ENCODE results near the gene CHCHD10. TPM values are rescaled to one million over a fixed set of nuclear protein-coding genes. Genes with fewer than 3 reads are reported as not detected.

The CHCHD10 gene
- total and polyA plus RNA-seq, 4 experiments from 2014 or later: 16.3 to 45.9 (median 38.9) TPM

DNA sequence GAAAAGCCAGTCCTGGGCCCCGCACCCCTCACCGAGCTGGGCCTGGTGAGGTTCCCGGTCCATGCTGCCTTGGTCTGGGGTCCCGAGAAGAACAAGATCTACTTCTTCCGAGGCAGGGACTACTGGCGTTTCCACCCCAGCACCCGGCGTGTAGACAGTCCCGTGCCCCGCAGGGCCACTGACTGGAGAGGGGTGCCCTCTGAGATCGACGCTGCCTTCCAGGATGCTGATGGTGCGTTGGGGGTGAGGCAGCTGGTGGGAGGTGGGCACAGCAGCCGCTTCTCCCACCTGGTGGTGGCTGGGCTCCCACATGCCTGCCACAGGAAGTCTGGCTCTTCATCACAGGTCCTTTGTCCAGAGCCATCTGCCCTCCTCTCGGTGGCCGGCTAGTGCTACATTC lies 14.5 kb upstream of the CHCHD10 start:
- Histone ChIP-seq H3K4me1 (ENCODE audit: insufficient read depth, low read length) (peaks cover 7% of the 10 kb centered on the region), H3K36me3 (ENCODE audit: insufficient read depth, low read length) (no peaks in the 10 kb centered on the region), H3K4me3 (ENCODE audit: low read length in 2 of 2) (no peak overlapping the region), H3K27me3 (ENCODE audit: insufficient read depth, low read length) (no peaks in the 10 kb centered on the region), H3K9me3 (ENCODE audit: control insufficient read depth in 1 of 2, low read length in 2 of 2) (no peaks in the 10 kb centered on the region), H3K27ac (ENCODE audit: low read depth, low read length) (no peak overlapping the region)
- peaks cover 4 to 16% (median 12%) of the 10 kb centered on the region in 4 donors for H3K4me1 Mint-ChIP-seq
- POLR2A ChIA-PET (ENCODE audit: partially characterized antibody): no interaction called here
- no peak for DNase-seq
- no peaks in the 10 kb centered on the region for H3K9me3 Mint-ChIP-seq
- no peak overlapping the region for H3K4me3 Mint-ChIP-seq
- CTCF ChIA-PET (ENCODE audit: partially characterized antibody): no interaction called here
- intact Hi-C loops (cut with micrococcal nuclease): no loop called here
- peaks cover 0 to under 1% of the 10 kb centered on the region in 2 donors for H3K36me3 Mint-ChIP-seq
- H3K27ac Mint-ChIP-seq: no peak overlapping the region
- H3K27me3 Mint-ChIP-seq: no peaks in the 10 kb centered on the region

DNA sequence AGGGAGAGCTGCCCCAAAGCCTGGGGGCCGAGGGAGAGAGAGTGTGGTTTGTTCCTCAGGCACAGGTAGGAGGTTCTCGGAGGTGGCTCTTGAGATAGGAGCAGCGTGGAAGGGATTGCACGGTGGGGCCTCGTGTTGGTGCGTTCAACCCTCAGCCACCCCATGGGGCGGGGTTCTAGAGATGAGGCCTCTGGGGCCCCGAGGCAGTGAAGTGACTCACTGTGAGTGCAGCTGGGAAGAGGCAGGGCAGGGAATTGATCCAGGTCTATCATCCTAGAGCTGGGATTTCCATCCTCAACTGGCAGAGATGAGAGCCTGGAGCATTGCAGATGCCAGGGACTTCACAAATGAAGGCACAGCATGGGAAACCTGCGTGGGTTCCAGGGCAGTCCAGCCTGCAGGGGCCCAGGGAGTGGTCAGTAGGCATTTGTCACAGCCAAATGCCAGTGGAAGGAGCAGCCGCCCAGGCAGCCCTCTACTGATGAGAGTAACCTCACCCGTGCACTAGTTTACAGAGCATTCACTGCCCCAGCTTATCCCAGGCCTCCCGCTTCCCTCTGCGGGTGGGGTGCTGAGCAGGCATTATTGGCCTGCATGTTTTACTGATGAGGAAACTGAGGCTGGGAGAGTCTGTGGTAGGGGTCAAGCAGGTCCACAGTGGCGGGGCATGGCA lies 13.9 kb upstream of the CHCHD10 start:
- Histone ChIP-seq H3K36me3 (ENCODE audit: insufficient read depth, low read length) (no peaks in the 10 kb centered on the region), H3K9me3 (ENCODE audit: control insufficient read depth in 1 of 2, low read length in 2 of 2) (no peaks in the 10 kb centered on the region), H3K27me3 (ENCODE audit: insufficient read depth, low read length) (no peaks in the 10 kb centered on the region), H3K27ac (ENCODE audit: low read depth, low read length) (no peak overlapping the region), H3K4me3 (ENCODE audit: low read length in 2 of 2) (no peak overlapping the region), H3K4me1 (ENCODE audit: insufficient read depth, low read length) (peaks cover 7% of the 10 kb centered on the region)
- ChIA-PET POLR2A (ENCODE audit: partially characterized antibody) (no interaction called here), CTCF (ENCODE audit: partially characterized antibody) (interaction anchor here (1.0 kb wide), 1 partner anchor 10 kb away, joined by 3 read pairs; no protein-coding TSS in a partner anchor)
- intact Hi-C loops (cut with micrococcal nuclease): no loop called here
- peaks cover 3 to 14% (median 11%) of the 10 kb centered on the region in 4 donors for H3K4me1 Mint-ChIP-seq
- no peak for DNase-seq
- H3K27me3 Mint-ChIP-seq: no peaks in the 10 kb centered on the region
- peak overlapping the region in 1 of 7 donors; percentile 4 for H3K27ac Mint-ChIP-seq
- no peaks in the 10 kb centered on the region for H3K9me3 Mint-ChIP-seq
- H3K36me3 Mint-ChIP-seq: no peaks in the 10 kb centered on the region
- no peak overlapping the region for H3K4me3 Mint-ChIP-seq

DNA sequence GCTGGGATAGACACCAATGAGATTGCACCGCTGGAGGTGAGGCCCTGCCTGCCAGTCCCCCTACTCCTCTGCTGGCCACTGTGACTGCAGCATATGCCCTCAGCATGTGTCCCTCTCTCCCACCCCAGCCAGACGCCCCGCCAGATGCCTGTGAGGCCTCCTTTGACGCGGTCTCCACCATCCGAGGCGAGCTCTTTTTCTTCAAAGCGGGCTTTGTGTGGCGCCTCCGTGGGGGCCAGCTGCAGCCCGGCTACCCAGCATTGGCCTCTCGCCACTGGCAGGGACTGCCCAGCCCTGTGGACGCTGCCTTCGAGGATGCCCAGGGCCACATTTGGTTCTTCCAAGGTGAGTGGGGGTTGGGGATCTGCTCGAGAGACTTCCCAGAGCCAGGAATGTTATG lies 13.3 kb upstream of the CHCHD10 start:
- Mint-ChIP-seq H3K4me3 (no peak overlapping the region), H3K36me3 (no peaks in the 10 kb centered on the region), H3K9me3 (no peaks in the 10 kb centered on the region), H3K27ac (no peak overlapping the region), H3K27me3 (no peaks in the 10 kb centered on the region), H3K4me1 (peaks cover 2 to 8% (median 5%) of the 10 kb centered on the region in 4 donors)
- Histone ChIP-seq H3K4me1 (ENCODE audit: insufficient read depth, low read length) (peaks cover under 1% of the 10 kb centered on the region), H3K27ac (ENCODE audit: low read depth, low read length) (no peak overlapping the region), H3K4me3 (ENCODE audit: low read length in 2 of 2) (no peak overlapping the region), H3K27me3 (ENCODE audit: insufficient read depth, low read length) (no peaks in the 10 kb centered on the region), H3K9me3 (ENCODE audit: control insufficient read depth in 1 of 2, low read length in 2 of 2) (no peaks in the 10 kb centered on the region), H3K36me3 (ENCODE audit: insufficient read depth, low read length) (no peaks in the 10 kb centered on the region)
- DNase-seq: no peak
- CTCF ChIA-PET (ENCODE audit: partially characterized antibody): interaction anchor here (1.0 kb wide), 1 partner anchor 10 kb away, joined by 3 read pairs; no protein-coding TSS in a partner anchor
- POLR2A ChIA-PET (ENCODE audit: partially characterized antibody): no interaction called here
- intact Hi-C loops (cut with micrococcal nuclease): no loop called here

DNA sequence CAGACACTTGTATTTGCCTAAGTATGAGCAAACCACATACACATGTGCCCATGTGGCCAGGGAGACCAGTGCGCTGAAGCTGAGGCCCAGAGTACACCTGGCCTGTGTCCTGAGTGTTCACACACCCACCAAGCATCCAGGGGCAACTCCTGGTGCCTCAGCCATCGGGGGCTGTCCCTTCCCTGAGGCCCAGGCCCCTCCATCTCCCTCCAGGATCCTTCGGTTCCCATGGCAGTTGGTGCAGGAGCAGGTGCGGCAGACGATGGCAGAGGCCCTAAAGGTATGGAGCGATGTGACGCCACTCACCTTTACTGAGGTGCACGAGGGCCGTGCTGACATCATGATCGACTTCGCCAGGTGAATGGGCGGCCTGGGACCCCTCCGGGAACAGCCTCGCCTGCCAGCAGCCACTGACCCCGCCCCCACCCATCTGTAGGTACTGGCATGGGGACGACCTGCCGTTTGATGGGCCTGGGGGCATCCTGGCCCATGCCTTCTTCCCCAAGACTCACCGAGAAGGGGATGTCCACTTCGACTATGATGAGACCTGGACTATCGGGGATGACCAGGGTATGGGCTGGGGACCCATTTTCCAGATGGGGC lies 12.5 kb upstream of the CHCHD10 start:
- Mint-ChIP-seq H3K4me3 (no peak overlapping the region), H3K27me3 (no peaks in the 10 kb centered on the region), H3K9me3 (no peaks in the 10 kb centered on the region), H3K4me1 (peaks cover 3 to 7% (median 5%) of the 10 kb centered on the region in 4 donors), H3K36me3 (no peaks in the 10 kb centered on the region), H3K27ac (no peak overlapping the region)
- intact Hi-C loops (cut with micrococcal nuclease): no loop called here
- CTCF ChIA-PET (ENCODE audit: partially characterized antibody): interaction anchor here (1.0 kb wide), 1 partner anchor 9 kb away, joined by 3 read pairs; no protein-coding TSS in a partner anchor
- POLR2A ChIA-PET (ENCODE audit: partially characterized antibody): no interaction called here
- Histone ChIP-seq H3K27ac (ENCODE audit: low read depth, low read length) (no peak overlapping the region), H3K36me3 (ENCODE audit: insufficient read depth, low read length) (no peaks in the 10 kb centered on the region), H3K9me3 (ENCODE audit: control insufficient read depth in 1 of 2, low read length in 2 of 2) (no peaks in the 10 kb centered on the region), H3K4me3 (ENCODE audit: low read length in 2 of 2) (no peak overlapping the region), H3K27me3 (ENCODE audit: insufficient read depth, low read length) (no peaks in the 10 kb centered on the region), H3K4me1 (ENCODE audit: insufficient read depth, low read length) (no peaks in the 10 kb centered on the region)
- no peak for DNase-seq

GRCh38 chr22:23779731-23780130 lies 12.0 kb upstream of the CHCHD10 start:
- Histone ChIP-seq H3K4me1 (ENCODE audit: insufficient read depth, low read length) (no peaks in the 10 kb centered on the region), H3K27ac (ENCODE audit: low read depth, low read length) (no peak overlapping the region), H3K4me3 (ENCODE audit: low read length in 2 of 2) (no peak overlapping the region), H3K27me3 (ENCODE audit: insufficient read depth, low read length) (no peaks in the 10 kb centered on the region), H3K36me3 (ENCODE audit: insufficient read depth, low read length) (no peaks in the 10 kb centered on the region), H3K9me3 (ENCODE audit: control insufficient read depth in 1 of 2, low read length in 2 of 2) (no peaks in the 10 kb centered on the region)
- Mint-ChIP-seq H3K27ac (no peak overlapping the region), H3K4me1 (peaks cover 3 to 7% (median 5%) of the 10 kb centered on the region in 4 donors), H3K27me3 (no peaks in the 10 kb centered on the region), H3K9me3 (no peaks in the 10 kb centered on the region), H3K36me3 (no peaks in the 10 kb centered on the region), H3K4me3 (no peak overlapping the region)
- DNase-seq: no peak
- intact Hi-C loops (cut with micrococcal nuclease): no loop called here
- ChIA-PET POLR2A (ENCODE audit: partially characterized antibody) (no interaction called here), CTCF (ENCODE audit: partially characterized antibody) (no interaction called here)

- H3K27ac Mint-ChIP-seq: no peak overlapping the region
Measured at GRCh38 chr22:23779083-23779482, 11.3 kb upstream of the CHCHD10 start.

GRCh38 chr22:23778577-23778900 lies 10.8 kb upstream of the CHCHD10 start:
- CTCF ChIA-PET (ENCODE audit: partially characterized antibody): interaction anchor here (1.4 kb wide), 1 partner anchor 11 kb away, joined by 3 read pairs; no protein-coding TSS in a partner anchor
- Mint-ChIP-seq H3K4me1 (peaks cover 0 to 4% (median under 1%) of the 10 kb centered on the region in 4 donors), H3K27ac (peak overlapping the region in 1 of 7 donors; percentile 68), H3K27me3 (no peaks in the 10 kb centered on the region), H3K36me3 (no peaks in the 10 kb centered on the region), H3K4me3 (no peak overlapping the region), H3K9me3 (no peaks in the 10 kb centered on the region)
- intact Hi-C loops (cut with micrococcal nuclease): no loop called here
- no peak overlapping the region for H3K27ac ChIP-seq (ENCODE audit: low read depth, low read length)
- no peaks in the 10 kb centered on the region for H3K36me3 ChIP-seq (ENCODE audit: insufficient read depth, low read length)
- H3K4me1 ChIP-seq (ENCODE audit: insufficient read depth, low read length): no peaks in the 10 kb centered on the region
- no peaks in the 10 kb centered on the region for H3K9me3 ChIP-seq (ENCODE audit: control insufficient read depth in 1 of 2, low read length in 2 of 2)
- DNase-seq: no peak
- no peak overlapping the region for H3K4me3 ChIP-seq (ENCODE audit: low read length in 2 of 2)
- H3K27me3 ChIP-seq (ENCODE audit: insufficient read depth, low read length): no peaks in the 10 kb centered on the region
- POLR2A ChIA-PET (ENCODE audit: partially characterized antibody): no interaction called here

More at GRCh38 chr22:23779083-23779482, 11.3 kb upstream of the CHCHD10 start:
- Mint-ChIP-seq H3K4me3 (no peak overlapping the region), H3K9me3 (no peaks in the 10 kb centered on the region), H3K36me3 (no peaks in the 10 kb centered on the region), H3K27me3 (no peaks in the 10 kb centered on the region), H3K4me1 (peaks cover 0 to 3% (median 1%) of the 10 kb centered on the region in 4 donors)
- Histone ChIP-seq H3K27me3 (ENCODE audit: insufficient read depth, low read length) (no peaks in the 10 kb centered on the region), H3K4me3 (ENCODE audit: low read length in 2 of 2) (no peak overlapping the region), H3K4me1 (ENCODE audit: insufficient read depth, low read length) (no peaks in the 10 kb centered on the region), H3K27ac (ENCODE audit: low read depth, low read length) (no peak overlapping the region), H3K36me3 (ENCODE audit: insufficient read depth, low read length) (no peaks in the 10 kb centered on the region), H3K9me3 (ENCODE audit: control insufficient read depth in 1 of 2, low read length in 2 of 2) (no peaks in the 10 kb centered on the region)
- DNase-seq: no peak
- ChIA-PET CTCF (ENCODE audit: partially characterized antibody) (no interaction called here), POLR2A (ENCODE audit: partially characterized antibody) (no interaction called here)
- intact Hi-C loops (cut with micrococcal nuclease): no loop called here

Data from CD4-positive, alpha-beta memory T cell (primary cell).